ENCODE data around the gene GJB3. TPM values are rescaled to one million over a fixed set of nuclear protein-coding genes. Genes with fewer than 3 reads are reported as not detected.
"Not testable (repeated sequence)": the region's sequence is repeated elsewhere in the genome, so short reads cannot be mapped to it uniquely, and the experiment has no call there.

The GJB3 gene
- total RNA-seq, 2 donors from 2014 or later = 5.4 to 7.1 TPM

- 52% methylated on average over 3 of the region's 3 CpGs for WGBS
- Histone ChIP-seq H3K27me3 (replicated peaks; ENCODE audit: insufficient read depth) (no peaks in the 10 kb centered on the region), H3K9me3 (no peaks in the 10 kb centered on the region), H3K36me3 (no peaks in the 10 kb centered on the region), H3K27ac (no peak overlapping the region), H3K4me3 (no peak overlapping the region), H3K4me1 (replicated peaks) (no peaks in the 10 kb centered on the region)
- no peak for DNase-seq (ENCODE audit: low spot score)
- TF ChIP-seq CTCF (IDR thresholded peaks at IDR 0.05) (no peak), POLR2A (IDR thresholded peaks at IDR 0.05) (no peak), POLR2AphosphoS5 (IDR thresholded peaks at IDR 0.05) (no peak)
- intact Hi-C loops (cut with DNase I) = no loop called here
Observed at GRCh38 chr1:34806396-34806795, 25.4 kb downstream of the GJB3 start.

- no peaks in the 10 kb centered on the region for H3K36me3 ChIP-seq
- H3K4me3 ChIP-seq = no peak overlapping the region
- no peaks in the 10 kb centered on the region for H3K27me3 ChIP-seq (replicated peaks; ENCODE audit: insufficient read depth)
- no peak overlapping the region for H3K27ac ChIP-seq
- no peak for DNase-seq (ENCODE audit: low spot score)
- no peaks in the 10 kb centered on the region for H3K4me1 ChIP-seq (replicated peaks)
- TF ChIP-seq POLR2AphosphoS5 (IDR thresholded peaks at IDR 0.05) = no peak
- no peak for TF ChIP-seq POLR2A (IDR thresholded peaks at IDR 0.05)
- no peak for TF ChIP-seq CTCF (IDR thresholded peaks at IDR 0.05)
- intact Hi-C loops (cut with DNase I) = no loop called here
- H3K9me3 ChIP-seq = no peaks in the 10 kb centered on the region
- 72% methylated on average over 9 of the region's 9 CpGs for WGBS
Observed at GRCh38 chr1:34808051-34808810, 27.2 kb downstream of the GJB3 start.

GRCh38 chr1:34810781-34811180 lies 29.8 kb downstream of the GJB3 start:
- H3K36me3 ChIP-seq; H3K4me3 ChIP-seq; DNase-seq (ENCODE audit: low spot score); H3K27ac ChIP-seq; H3K27me3 ChIP-seq (replicated peaks; ENCODE audit: insufficient read depth); H3K9me3 ChIP-seq; H3K4me1 ChIP-seq (replicated peaks); intact Hi-C loops (cut with DNase I): not testable (repeated sequence)
- WGBS = 92% methylated on average over 3 of the region's 3 CpGs

GRCh38 chr1:34816332-34816731 lies 35.3 kb downstream of the GJB3 start:
- H3K27ac ChIP-seq = no peak overlapping the region
- H3K36me3 ChIP-seq = no peaks in the 10 kb centered on the region
- intact Hi-C loops (cut with DNase I) = no loop called here
- H3K9me3 ChIP-seq = no peaks in the 10 kb centered on the region
- H3K27me3 ChIP-seq (replicated peaks; ENCODE audit: insufficient read depth) = no peaks in the 10 kb centered on the region
- DNase-seq (ENCODE audit: low spot score) = no peak
- TF ChIP-seq POLR2AphosphoS5 (IDR thresholded peaks at IDR 0.05) = no peak
- no peak for TF ChIP-seq CTCF (IDR thresholded peaks at IDR 0.05)
- TF ChIP-seq POLR2A (IDR thresholded peaks at IDR 0.05) = no peak
- no peaks in the 10 kb centered on the region for H3K4me1 ChIP-seq (replicated peaks)
- no peak overlapping the region for H3K4me3 ChIP-seq

- Histone ChIP-seq H3K4me1 (replicated peaks) (no peaks in the 10 kb centered on the region), H3K27ac (no peak overlapping the region), H3K9me3 (no peaks in the 10 kb centered on the region), H3K27me3 (replicated peaks; ENCODE audit: insufficient read depth) (no peaks in the 10 kb centered on the region), H3K36me3 (no peaks in the 10 kb centered on the region), H3K4me3 (no peak overlapping the region)
- intact Hi-C loops (cut with DNase I) = no loop called here
- no peak for DNase-seq (ENCODE audit: low spot score)
- TF ChIP-seq POLR2AphosphoS5 (IDR thresholded peaks at IDR 0.05) = no peak
- TF ChIP-seq POLR2A (IDR thresholded peaks at IDR 0.05) = no peak
- no peak for TF ChIP-seq CTCF (IDR thresholded peaks at IDR 0.05)
- WGBS = 56% methylated on average over 3 of the region's 3 CpGs
Observed at GRCh38 chr1:34816778-34817177, 35.8 kb downstream of the GJB3 start.

GRCh38 chr1:34818862-34819261 lies 37.8 kb downstream of the GJB3 start:
- intact Hi-C loops (cut with DNase I); H3K4me1 ChIP-seq (replicated peaks); DNase-seq (ENCODE audit: low spot score); H3K27me3 ChIP-seq (replicated peaks; ENCODE audit: insufficient read depth); H3K36me3 ChIP-seq; H3K9me3 ChIP-seq; H3K27ac ChIP-seq; H3K4me3 ChIP-seq: not testable (repeated sequence)
- 98% methylated on average over 2 of the region's 2 CpGs for WGBS
